Ascending aorta (tissue), 2 donors: ENCODE measurements around the gene DHRS7C. TPM values are rescaled to one million over a fixed set of nuclear protein-coding genes. Genes with fewer than 3 reads are reported as not detected.

Experiments used
- DNase-seq, 2 donors: peaks; one replicate each; pipeline ENCODE4 v3.0.0-alpha.2; 2019; ENCODE audit warnings: low spot score in 2 of 2
- H3K27ac ChIP-seq, 2 donors: fragments of 200-600 bp; sonication (generic); one replicate each; pipeline ENCODE4 v1.5.1; 2016 to 2017; ENCODE audit warnings: mild to moderate bottlenecking in 1 of 2
- H3K27me3 ChIP-seq: fragments of 200-600 bp; sonication (generic); one replicate; pipeline ENCODE4 v1.5.1; 2017
- H3K36me3 ChIP-seq, 2 donors: fragments of 200-600 bp; sonication (generic); one replicate each; pipeline ENCODE4 v1.5.1; 2016
- H3K4me1 ChIP-seq, 2 donors: fragments of 200-600 bp; sonication (generic); one replicate each; pipeline ENCODE4 v1.5.1; 2016 to 2017; ENCODE audit warnings: mild to moderate bottlenecking in 1 of 2
- H3K4me3 ChIP-seq, 2 donors: fragments of 200-600 bp; sonication (generic); one replicate each; pipeline ENCODE4 v1.5.1; 2016 to 2017; ENCODE audit warnings: mild to moderate bottlenecking in 1 of 2
- H3K9me3 ChIP-seq, 2 donors: fragments of 200-600 bp; sonication (generic); one replicate each; pipeline ENCODE4 v1.5.1; 2016
- CTCF ChIP-seq, 3 experiments: fragments of 200-600 bp in 2 of 3; fragments of 450-650 bp in 1 of 3; sonication (generic) in 2 of 3; IDR thresholded peaks; one replicate each; pipeline ENCODE4 v1.5.1; 2016 to 2019; ENCODE audit warnings: antibody characterized with exemption in 3 of 3, mild to moderate bottlenecking in 1 of 3, moderate library complexity in 1 of 3
- intact Hi-C: fragments of 100-400 bp; cut with DNase I; formaldehyde crosslinking; loops from one replicate; pipeline ENCODE4 v1.15.1; 2023
- total RNA-seq: library from RNA; depleted of rRNA; stranded (reverse); fragments of >200 nt; gene quantifications from one replicate; pipeline ENCODE4 v1.1.0, GENCODE V29; 2016

DHRS7C gene
- total RNA-seq, 1 donor from 2014 or later: not detected

- no peak for DNase-seq
- H3K36me3 ChIP-seq: no peaks in the 10 kb centered on the region
- no peak overlapping the region for H3K27ac ChIP-seq
- no peak for TF ChIP-seq CTCF (IDR thresholded peaks at IDR 0.05)
- H3K27me3 ChIP-seq: no peaks in the 10 kb centered on the region
- peaks cover 0 to 5% of the 10 kb centered on the region in 2 donors for H3K9me3 ChIP-seq
- intact Hi-C loops: no loop called here
- no peaks in the 10 kb centered on the region for H3K4me1 ChIP-seq
- no peak overlapping the region for H3K4me3 ChIP-seq
These were observed 15.3 kb upstream of the DHRS7C start for GRCh38 chr17:9806699-9807098.

GRCh38 chr17:9805769-9806168, 14.4 kb upstream of the DHRS7C start:
- intact Hi-C loops: no loop called here
- no peak for DNase-seq
- Histone ChIP-seq H3K27ac (no peak overlapping the region), H3K4me1 (no peaks in the 10 kb centered on the region), H3K27me3 (no peaks in the 10 kb centered on the region), H3K9me3 (peaks cover 0 to 5% of the 10 kb centered on the region in 2 donors), H3K4me3 (no peak overlapping the region), H3K36me3 (no peaks in the 10 kb centered on the region)
- TF ChIP-seq CTCF (IDR thresholded peaks at IDR 0.05): no peak

GRCh38 chr17:9802697-9803096, 11.3 kb upstream of the DHRS7C start:
- Histone ChIP-seq H3K9me3 (peaks cover 0 to 5% of the 10 kb centered on the region in 2 donors), H3K36me3 (no peaks in the 10 kb centered on the region), H3K4me1 (no peaks in the 10 kb centered on the region), H3K27ac (no peak overlapping the region), H3K4me3 (no peak overlapping the region), H3K27me3 (no peaks in the 10 kb centered on the region)
- intact Hi-C loops: no loop called here
- no peak for TF ChIP-seq CTCF (IDR thresholded peaks at IDR 0.05)
- no peak for DNase-seq

- Histone ChIP-seq H3K4me1 (no peaks in the 10 kb centered on the region), H3K27me3 (no peaks in the 10 kb centered on the region), H3K27ac (no peak overlapping the region), H3K9me3 (peaks cover 0 to 5% of the 10 kb centered on the region in 2 donors), H3K4me3 (no peak overlapping the region), H3K36me3 (no peaks in the 10 kb centered on the region)
- intact Hi-C loops: no loop called here
- DNase-seq: no peak
- no peak for TF ChIP-seq CTCF (IDR thresholded peaks at IDR 0.05)
These were observed 10.9 kb upstream of the DHRS7C start for GRCh38 chr17:9802294-9802693.

- H3K36me3 ChIP-seq: no peaks in the 10 kb centered on the region
- no peak for DNase-seq
- TF ChIP-seq CTCF (IDR thresholded peaks at IDR 0.05): no peak
- no peak overlapping the region for H3K27ac ChIP-seq
- no peak overlapping the region for H3K4me3 ChIP-seq
- H3K27me3 ChIP-seq: no peaks in the 10 kb centered on the region
- no peaks in the 10 kb centered on the region for H3K4me1 ChIP-seq
- peaks cover 0 to 5% of the 10 kb centered on the region in 2 donors for H3K9me3 ChIP-seq
- intact Hi-C loops: no loop called here
These were observed 10.1 kb upstream of the DHRS7C start for GRCh38 chr17:9801505-9801904.

- TF ChIP-seq CTCF (IDR thresholded peaks at IDR 0.05): no peak
- Histone ChIP-seq H3K4me3 (no peak overlapping the region), H3K27ac (no peak overlapping the region), H3K9me3 (no peaks in the 10 kb centered on the region), H3K36me3 (no peaks in the 10 kb centered on the region), H3K27me3 (no peaks in the 10 kb centered on the region), H3K4me1 (no peaks in the 10 kb centered on the region)
- intact Hi-C loops: no loop called here
- DNase-seq: no peak
These were observed 7.3 kb upstream of the DHRS7C start for GRCh38 chr17:9798724-9799123.
